DND-41 (cell line): ENCODE results near the gene RASGRF2.

Experiments
- ATAC-seq: fragments of 200-7000 bp; cut with Tn5 transposase; 3 replicates; pipeline ENCODE4 v1.9.1; 2021; ENCODE audit warnings: low read depth; ENCODE audit not compliant: insufficient read depth
- DNase-seq: peaks from one replicate; pipeline ENCODE4 v3.0.0-alpha.2; 2020
- H2AFZ ChIP-seq: 2 replicates; pipeline ENCODE4 v1.6.0; 2012; ENCODE audit warnings: low read depth, low read length
- H3K27ac ChIP-seq: 2 replicates; pipeline ENCODE4 v1.5.1; 2012; ENCODE audit warnings: low read length, inconsistent platforms
- H3K27me3 ChIP-seq: fragments of 200-600 bp; sonication (generic); 2 replicates; pipeline ENCODE4 v1.6.0; 2012; ENCODE audit warnings: low read length, mild to moderate bottlenecking, inconsistent platforms; ENCODE audit not compliant: insufficient read depth, poor library complexity
- H3K36me3 ChIP-seq: 2 replicates; pipeline ENCODE4 v1.5.1; 2012; ENCODE audit warnings: low read length, inconsistent platforms; ENCODE audit not compliant: insufficient read depth
- H3K4me1 ChIP-seq: 2 replicates; pipeline ENCODE4 v1.5.1; 2012; ENCODE audit warnings: mild to moderate bottlenecking, low read length; ENCODE audit not compliant: insufficient read depth
- H3K4me2 ChIP-seq: 2 replicates; pipeline ENCODE4 v1.6.0; 2012; ENCODE audit warnings: mild to moderate bottlenecking, moderate library complexity, low read length, inconsistent platforms; ENCODE audit not compliant: insufficient read depth
- H3K4me3 ChIP-seq, 2 experiments: fragments of 200-600 bp in 1 of 2; shearing (Covaris generic) in 1 of 2; 2 replicates each; pipeline ENCODE4 v1.5.1; 2012 to 2016; ENCODE audit warnings: inconsistent platforms in 2 of 2, low read length in 2 of 2, mild to moderate bottlenecking in 2 of 2, low read depth in 1 of 2, moderate library complexity in 1 of 2
- H3K79me2 ChIP-seq: 2 replicates; pipeline ENCODE4 v1.6.0; 2012; ENCODE audit warnings: low read length, inconsistent platforms; ENCODE audit not compliant: insufficient read depth
- H3K9ac ChIP-seq: 2 replicates; pipeline ENCODE4 v1.6.0; 2012; ENCODE audit warnings: low read depth, mild to moderate bottlenecking, inconsistent platforms, low read length, moderate library complexity
- H3K9me3 ChIP-seq: 2 replicates; pipeline ENCODE4 v1.5.1; 2012; ENCODE audit warnings: low read length, moderate library complexity, mild to moderate bottlenecking, inconsistent platforms; ENCODE audit not compliant: insufficient read depth, severe bottlenecking
- H4K20me1 ChIP-seq: 2 replicates; pipeline ENCODE4 v1.6.0; 2012; ENCODE audit warnings: low read length; ENCODE audit not compliant: insufficient read depth
- CTCF ChIP-seq: IDR thresholded peaks from 2 replicates; pipeline ENCODE4 v1.5.1; 2012; ENCODE audit warnings: borderline replicate concordance, low read length, moderate library complexity, mild to moderate bottlenecking; ENCODE audit not compliant: poor library complexity, severe bottlenecking; ENCODE audit errors: extremely low read depth
- EZH2 ChIP-seq: IDR thresholded peaks from 3 replicates; pipeline ENCODE4 v1.6.1; 2012; ENCODE audit warnings: borderline replicate concordance, low read depth, mild to moderate bottlenecking, moderate library complexity, low read length, inconsistent platforms; ENCODE audit not compliant: severe bottlenecking

Gene RASGRF2

GRCh38 chr5:80957031-80957761 is 3.0 kb upstream of the RASGRF2 start:
- no peak overlapping the region for H3K4me2 ChIP-seq
- TF ChIP-seq EZH2 (no peak), CTCF (no peak)
- H3K4me1 ChIP-seq = peaks cover 26% of the 10 kb centered on the region
- H3K4me3 ChIP-seq = no peak overlapping the region
- no peaks in the 10 kb centered on the region for H3K27me3 ChIP-seq
- H4K20me1 ChIP-seq = no peaks in the 10 kb centered on the region
- peaks cover 5% of the 10 kb centered on the region for H3K9me3 ChIP-seq
- H3K9ac ChIP-seq = no peak overlapping the region
- ATAC-seq (no peak; the same call in 2 of the 3 replicates), DNase-seq (no peak)
- H3K27ac ChIP-seq = no peak overlapping the region
- peak overlapping the region; percentile 11; the same call in 1 of the 2 replicates for H2AFZ ChIP-seq
- no peaks in the 10 kb centered on the region for H3K36me3 ChIP-seq
- H3K79me2 ChIP-seq = no peaks in the 10 kb centered on the region

GRCh38 chr5:80958616-80959015 is 1.5 kb upstream of the RASGRF2 start:
- no peak for DNase-seq
- Histone ChIP-seq H3K9ac (no peak overlapping the region), H4K20me1 (no peaks in the 10 kb centered on the region), H2AFZ (peak overlapping the region; percentile 50), H3K27ac (peak overlapping the region; percentile 38), H3K4me2 (0 out of 2 replicates have a peak overlapping the region, but pooled peaks have one; percentile 4), H3K36me3 (no peaks in the 10 kb centered on the region), H3K4me3 (no peak overlapping the region), H3K27me3 (no peaks in the 10 kb centered on the region), H3K79me2 (no peaks in the 10 kb centered on the region), H3K4me1 (peaks cover 26% of the 10 kb centered on the region), H3K9me3 (peaks cover 5% of the 10 kb centered on the region)
- no peak for ATAC-seq
- TF ChIP-seq CTCF (no peak), EZH2 (no peak)

GRCh38 chr5:80959138-80959537 is 1.0 kb upstream of the RASGRF2 start:
- Histone ChIP-seq H3K4me1 (peaks cover 26% of the 10 kb centered on the region), H3K27ac (no peak overlapping the region), H3K27me3 (no peaks in the 10 kb centered on the region), H3K36me3 (no peaks in the 10 kb centered on the region), H3K4me3 (no peak overlapping the region), H3K79me2 (no peaks in the 10 kb centered on the region), H2AFZ (no peak overlapping the region), H3K9me3 (peaks cover 5% of the 10 kb centered on the region), H3K4me2 (no peak overlapping the region), H3K9ac (no peak overlapping the region), H4K20me1 (no peaks in the 10 kb centered on the region)
- ATAC-seq (no peak), DNase-seq (no peak)
- no peak for TF ChIP-seq CTCF
- no peak for TF ChIP-seq EZH2
